Fibroblast of lung (primary cell): ENCODE results near the gene WNK2.

Experiments
- EZH2 ChIP-seq: IDR thresholded peaks from 2 replicates; pipeline ENCODE4 v1.5.1; 2012; ENCODE audit warnings: low read length, control low read depth, mild to moderate bottlenecking; ENCODE audit errors: missing control alignments
- TF ChIP-seq, protein P1 (sequence below), 2 donors: IDR thresholded peaks in 1 of 2; conservative IDR thresholded peaks in 1 of 2; 1 replicate in 1 of 2; 2 replicates in 1 of 2; pipeline ENCODE4 v1.5.1; 2011 to 2012; ENCODE audit warnings: low read length in 2 of 2, control low read depth in 1 of 2, inconsistent platforms in 1 of 2, low read depth in 1 of 2, mild to moderate bottlenecking in 1 of 2

DNA sequence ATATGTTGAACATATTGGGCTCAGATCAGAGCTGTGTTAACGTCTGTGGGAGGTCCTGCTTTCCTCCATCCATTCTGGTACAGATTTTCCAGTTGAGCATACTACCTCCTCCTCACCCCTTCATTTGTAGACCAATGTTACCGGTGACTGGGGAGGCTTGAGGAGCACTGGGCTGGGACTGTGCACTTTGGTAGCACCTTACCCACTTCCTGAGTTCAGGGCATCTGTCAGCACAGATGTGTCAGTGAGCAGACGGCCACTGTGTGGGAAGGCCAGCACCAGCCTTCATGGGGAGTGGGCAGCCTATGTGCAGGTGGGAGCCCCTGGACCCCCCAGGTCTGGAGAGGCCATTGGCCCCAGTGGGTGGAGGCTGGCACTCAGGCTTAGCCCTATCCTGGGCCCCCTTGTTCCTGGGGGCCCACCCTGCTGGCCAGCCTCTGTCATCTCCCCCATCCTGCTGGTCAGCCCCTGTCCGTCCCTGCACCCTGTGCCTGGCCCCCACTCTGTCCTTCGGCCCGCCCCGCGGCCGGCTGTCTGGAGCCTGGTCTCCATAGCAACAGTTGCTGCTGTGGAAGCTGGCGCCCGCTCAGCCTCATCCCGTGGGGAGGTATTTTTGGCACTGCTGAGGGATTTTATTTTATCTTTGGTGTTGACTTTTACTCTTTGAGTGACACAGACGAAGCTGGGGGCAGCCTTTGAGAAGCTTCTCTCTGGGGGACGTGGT is 21.3 kb downstream of the WNK2 start:
- TF ChIP-seq, protein P1, sequence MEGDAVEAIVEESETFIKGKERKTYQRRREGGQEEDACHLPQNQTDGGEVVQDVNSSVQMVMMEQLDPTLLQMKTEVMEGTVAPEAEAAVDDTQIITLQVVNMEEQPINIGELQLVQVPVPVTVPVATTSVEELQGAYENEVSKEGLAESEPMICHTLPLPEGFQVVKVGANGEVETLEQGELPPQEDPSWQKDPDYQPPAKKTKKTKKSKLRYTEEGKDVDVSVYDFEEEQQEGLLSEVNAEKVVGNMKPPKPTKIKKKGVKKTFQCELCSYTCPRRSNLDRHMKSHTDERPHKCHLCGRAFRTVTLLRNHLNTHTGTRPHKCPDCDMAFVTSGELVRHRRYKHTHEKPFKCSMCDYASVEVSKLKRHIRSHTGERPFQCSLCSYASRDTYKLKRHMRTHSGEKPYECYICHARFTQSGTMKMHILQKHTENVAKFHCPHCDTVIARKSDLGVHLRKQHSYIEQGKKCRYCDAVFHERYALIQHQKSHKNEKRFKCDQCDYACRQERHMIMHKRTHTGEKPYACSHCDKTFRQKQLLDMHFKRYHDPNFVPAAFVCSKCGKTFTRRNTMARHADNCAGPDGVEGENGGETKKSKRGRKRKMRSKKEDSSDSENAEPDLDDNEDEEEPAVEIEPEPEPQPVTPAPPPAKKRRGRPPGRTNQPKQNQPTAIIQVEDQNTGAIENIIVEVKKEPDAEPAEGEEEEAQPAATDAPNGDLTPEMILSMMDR (conservative IDR thresholded peaks at IDR 0.05 in 1 of 2, IDR thresholded peaks at IDR 0.05 in 1 of 2; ENCODE audit: low read depth in 1 of 2, low read length in 2 of 2): no peak
- no peak for TF ChIP-seq EZH2
